VCaP (cell line): ENCODE measurements around the gene NOB1.

ENCODE experiments used
- H3K27ac ChIP-seq: fragments of 450-650 bp; 2 replicates; pipeline ENCODE4 v1.5.1; 2017
- TF ChIP-seq, protein P1 (sequence below): fragments of 450-650 bp; conservative IDR thresholded peaks from 2 replicates; pipeline ENCODE4 v1.5.1; 2017; ENCODE audit warnings: mild to moderate bottlenecking, moderate library complexity

Gene NOB1

DNA sequence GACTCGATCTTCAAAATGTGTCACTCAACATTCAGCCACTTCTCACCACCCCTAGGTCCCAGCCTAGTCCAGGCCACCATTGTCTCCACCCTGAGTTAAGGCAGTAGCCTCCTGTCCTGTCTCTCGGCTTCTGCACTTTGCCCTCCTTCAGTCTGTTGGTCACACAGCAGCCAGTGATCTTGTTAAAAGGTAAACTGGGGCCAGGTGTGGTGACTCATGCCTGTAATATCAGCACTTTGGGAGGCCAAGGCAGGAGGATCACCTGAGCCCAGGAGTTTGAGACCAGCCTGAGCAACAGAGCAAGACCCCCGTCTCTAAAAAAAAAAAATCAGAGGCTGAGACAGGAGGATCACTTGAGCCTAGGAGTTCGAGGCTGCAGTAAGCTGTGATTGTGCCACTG, 33.2 kb upstream of the NOB1 start:
- TF ChIP-seq, protein P1, sequence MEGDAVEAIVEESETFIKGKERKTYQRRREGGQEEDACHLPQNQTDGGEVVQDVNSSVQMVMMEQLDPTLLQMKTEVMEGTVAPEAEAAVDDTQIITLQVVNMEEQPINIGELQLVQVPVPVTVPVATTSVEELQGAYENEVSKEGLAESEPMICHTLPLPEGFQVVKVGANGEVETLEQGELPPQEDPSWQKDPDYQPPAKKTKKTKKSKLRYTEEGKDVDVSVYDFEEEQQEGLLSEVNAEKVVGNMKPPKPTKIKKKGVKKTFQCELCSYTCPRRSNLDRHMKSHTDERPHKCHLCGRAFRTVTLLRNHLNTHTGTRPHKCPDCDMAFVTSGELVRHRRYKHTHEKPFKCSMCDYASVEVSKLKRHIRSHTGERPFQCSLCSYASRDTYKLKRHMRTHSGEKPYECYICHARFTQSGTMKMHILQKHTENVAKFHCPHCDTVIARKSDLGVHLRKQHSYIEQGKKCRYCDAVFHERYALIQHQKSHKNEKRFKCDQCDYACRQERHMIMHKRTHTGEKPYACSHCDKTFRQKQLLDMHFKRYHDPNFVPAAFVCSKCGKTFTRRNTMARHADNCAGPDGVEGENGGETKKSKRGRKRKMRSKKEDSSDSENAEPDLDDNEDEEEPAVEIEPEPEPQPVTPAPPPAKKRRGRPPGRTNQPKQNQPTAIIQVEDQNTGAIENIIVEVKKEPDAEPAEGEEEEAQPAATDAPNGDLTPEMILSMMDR, result no peak
- no peak overlapping the region for H3K27ac ChIP-seq

DNA sequence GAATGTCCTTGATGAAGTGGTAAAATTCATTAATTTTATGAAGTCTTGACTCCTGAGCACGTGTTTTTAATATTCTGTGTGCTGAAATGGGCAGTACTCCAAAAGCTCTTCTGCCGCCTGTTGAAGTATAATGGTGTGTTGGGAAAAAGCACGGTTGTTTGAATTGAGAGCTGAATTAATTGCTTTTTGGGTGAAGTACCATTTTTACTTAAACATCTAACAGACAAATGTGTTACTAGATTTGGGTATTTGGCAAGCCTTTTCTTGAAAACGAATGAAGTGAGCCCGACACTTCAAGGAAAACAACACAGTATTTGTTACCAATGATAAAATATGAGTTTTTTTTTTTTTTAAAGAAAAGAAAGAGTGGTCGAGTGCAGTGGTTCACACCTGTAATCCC, 29.9 kb upstream of the NOB1 start:
- TF ChIP-seq, protein P1, result no peak
- no peak overlapping the region for H3K27ac ChIP-seq

DNA sequence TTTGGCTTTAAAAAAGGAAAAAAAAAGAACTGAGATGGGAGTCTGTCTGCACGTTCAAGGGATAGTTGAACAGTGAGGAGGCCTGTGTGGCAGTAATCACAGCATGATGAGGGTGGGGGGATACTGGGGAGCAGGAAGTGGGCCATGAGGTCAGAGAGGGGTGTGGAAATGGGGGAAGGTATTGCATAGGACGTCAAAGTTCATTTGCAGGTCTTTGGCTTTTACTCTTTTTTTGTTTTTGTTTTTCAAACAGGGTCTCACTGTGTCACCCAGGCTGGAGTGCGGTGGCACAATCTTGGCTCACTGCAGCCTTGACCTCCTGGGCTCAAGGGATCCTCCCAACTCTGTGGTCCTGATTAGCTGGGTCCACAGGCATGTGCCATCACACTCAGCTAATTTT, 26.4 kb upstream of the NOB1 start:
- no peak overlapping the region for H3K27ac ChIP-seq
- TF ChIP-seq, protein P1, result no peak

DNA sequence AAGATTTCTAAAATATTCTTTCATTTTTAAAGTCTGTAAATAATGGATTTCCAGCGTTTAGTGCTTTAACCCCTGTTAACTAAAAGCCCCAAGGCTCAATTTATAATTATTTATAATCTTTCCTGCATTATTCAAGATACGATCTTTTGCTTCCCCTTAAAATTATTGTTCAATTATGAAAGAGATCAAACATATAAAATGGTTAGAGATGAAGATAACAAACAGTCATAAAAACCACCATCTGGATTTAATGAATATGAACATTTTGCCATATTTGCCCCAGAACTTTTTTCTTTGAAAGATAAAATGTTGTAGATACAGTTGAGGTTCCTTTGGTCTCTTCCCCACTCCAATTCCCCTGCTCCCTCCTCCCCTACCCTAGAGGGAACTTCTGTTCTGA, 25.0 kb upstream of the NOB1 start:
- H3K27ac ChIP-seq, result no peak overlapping the region; the same call in 1 of the 2 replicates
- TF ChIP-seq, protein P1, result no peak

DNA sequence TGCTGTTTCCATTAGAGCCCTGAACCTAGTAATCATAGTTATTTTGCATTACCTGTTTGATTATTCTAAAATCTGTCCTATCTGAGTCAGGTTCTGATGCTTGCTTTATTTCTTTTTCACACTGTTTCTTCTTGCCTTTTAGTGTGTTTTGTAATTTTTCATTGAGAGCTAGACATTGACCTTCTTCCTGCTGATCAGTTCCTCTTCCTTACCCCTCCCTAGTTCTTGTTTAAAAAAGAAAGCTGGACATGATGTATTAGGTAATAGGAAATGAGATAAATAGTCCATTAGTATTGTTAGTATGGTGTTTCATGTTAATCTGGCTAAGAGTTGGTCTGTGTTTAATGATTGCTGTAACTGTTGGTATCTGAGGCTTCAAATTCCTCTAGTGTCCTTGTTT, 20.8 kb upstream of the NOB1 start:
- TF ChIP-seq, protein P1, result no peak
- no peak overlapping the region for H3K27ac ChIP-seq

DNA sequence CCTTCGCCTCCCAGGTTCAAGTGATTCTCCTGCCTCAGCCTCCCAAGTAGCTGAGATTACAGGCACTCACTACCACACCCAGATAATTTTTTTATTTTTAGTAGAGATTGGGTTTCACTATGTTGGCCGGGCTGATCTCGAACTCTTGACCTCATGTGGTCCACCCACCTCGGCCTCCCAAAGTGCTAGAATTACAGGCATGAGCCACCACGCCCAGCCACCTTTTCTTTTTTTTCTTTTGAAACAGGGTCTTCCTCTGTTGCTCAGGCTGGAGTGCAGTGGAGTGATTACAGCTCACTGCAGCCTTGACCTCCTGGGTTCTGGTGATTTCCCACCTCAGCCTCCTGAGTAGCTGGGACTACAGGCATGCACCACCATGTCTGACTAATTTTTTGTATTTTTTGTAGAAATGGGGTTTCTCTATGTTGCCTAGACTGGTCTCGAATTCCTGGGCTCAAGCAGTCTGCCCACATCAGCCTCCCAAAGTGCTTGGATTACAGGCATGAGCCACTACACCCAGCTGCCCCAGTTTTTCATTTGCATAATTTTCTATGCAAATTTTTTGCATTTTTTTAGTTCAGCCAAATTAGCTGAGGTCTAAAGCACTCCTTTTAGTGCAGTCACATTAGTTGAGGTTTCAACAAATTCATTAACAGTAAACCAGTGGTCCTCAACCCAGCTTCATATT, 18.7 kb upstream of the NOB1 start:
- no peak overlapping the region for H3K27ac ChIP-seq
- TF ChIP-seq, protein P1, result no peak

DNA sequence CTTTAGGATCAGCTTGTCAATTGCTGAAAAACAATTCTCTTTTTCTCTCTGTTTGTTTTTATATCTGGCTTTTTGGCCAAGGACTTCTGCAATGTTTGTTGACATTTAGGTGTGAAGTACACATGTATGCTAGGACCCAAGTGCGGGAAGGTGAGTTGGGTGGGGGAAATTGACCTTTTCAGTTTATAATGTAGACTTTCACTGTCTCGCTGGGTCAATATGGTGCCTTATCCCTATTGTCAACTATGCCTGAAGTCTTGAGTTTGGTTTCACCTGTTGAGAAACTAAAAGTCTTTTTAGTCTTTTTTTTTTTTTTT, 16.9 kb upstream of the NOB1 start:
- TF ChIP-seq, protein P1, result no peak
- H3K27ac ChIP-seq, result no peak overlapping the region

DNA sequence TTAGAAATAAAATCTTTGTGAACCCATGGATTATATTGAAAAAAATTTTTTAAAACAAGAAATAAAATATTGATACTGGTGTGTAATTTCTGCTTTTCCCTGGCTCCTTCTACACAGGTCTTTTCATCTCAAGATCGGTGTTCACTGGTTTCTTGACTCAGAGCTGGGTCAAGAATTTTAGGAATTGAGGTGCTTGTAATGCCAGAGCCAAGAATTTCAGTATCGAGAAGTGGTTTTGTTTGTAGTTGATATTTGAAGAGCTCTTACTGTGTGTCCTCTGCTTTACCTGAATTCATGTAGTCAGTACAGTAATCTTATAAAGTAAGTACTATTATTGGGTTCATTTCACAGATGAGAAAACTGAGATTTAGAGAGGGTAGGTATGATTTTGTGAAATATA, 14.7 kb upstream of the NOB1 start:
- no peak overlapping the region for H3K27ac ChIP-seq

More for the DNA sequence above, 14.7 kb upstream of the NOB1 start:
- TF ChIP-seq, protein P1, result no peak
